Measurements from ENCODE around the gene CHCHD6.

Gene CHCHD6

GRCh38 chr3:126912491-126913195 lies 208.6 kb downstream of the CHCHD6 start:
- DNase-seq (no peak), ATAC-seq (replicated peaks) (no peak)
- H3K9me3 Mint-ChIP-seq = no peaks in the 10 kb centered on the region
- peaks cover 18% of the 10 kb centered on the region for H3K36me3 Mint-ChIP-seq (ENCODE audit: insufficient read depth)
- no peaks in the 10 kb centered on the region for H3K27me3 Mint-ChIP-seq
- H3K4me3 Mint-ChIP-seq = peak overlapping the region; percentile 73 to 74
- peaks cover 36 to 44% of the 10 kb centered on the region in 2 donors for H3K4me1 Mint-ChIP-seq (ENCODE audit: low read depth in 2 of 2)
- H3K27ac Mint-ChIP-seq = peak overlapping the region; percentile 81 to 84

- no peaks in the 10 kb centered on the region for H3K27me3 Mint-ChIP-seq
- DNase-seq (no peak), ATAC-seq (replicated peaks) (no peak)
- peak overlapping the region in 1 of 2 donors; percentile 22 for H3K4me3 Mint-ChIP-seq
- H3K27ac Mint-ChIP-seq = peak overlapping the region in 1 of 2 donors; percentile 51
- H3K9me3 Mint-ChIP-seq = no peaks in the 10 kb centered on the region
- peaks cover 35 to 43% of the 10 kb centered on the region in 2 donors for H3K4me1 Mint-ChIP-seq (ENCODE audit: low read depth in 2 of 2)
- peaks cover 18% of the 10 kb centered on the region for H3K36me3 Mint-ChIP-seq (ENCODE audit: insufficient read depth)
These were observed 209.5 kb downstream of the CHCHD6 start for GRCh38 chr3:126913524-126913923.

GRCh38 chr3:126914226-126914625 lies 210.2 kb downstream of the CHCHD6 start:
- Mint-ChIP-seq H3K4me1 (ENCODE audit: low read depth in 2 of 2) (peaks cover 30 to 36% of the 10 kb centered on the region in 2 donors), H3K27ac (no peak overlapping the region), H3K9me3 (no peaks in the 10 kb centered on the region), H3K36me3 (ENCODE audit: insufficient read depth) (peaks cover 18% of the 10 kb centered on the region), H3K27me3 (no peaks in the 10 kb centered on the region), H3K4me3 (no peak overlapping the region)
- DNase-seq (no peak), ATAC-seq (replicated peaks) (no peak)

- H3K27ac Mint-ChIP-seq = no peak overlapping the region
- H3K4me3 Mint-ChIP-seq = no peak overlapping the region
- ATAC-seq (replicated peaks) (no peak), DNase-seq (no peak)
- H3K4me1 Mint-ChIP-seq (ENCODE audit: low read depth in 2 of 2) = peaks cover 26 to 32% of the 10 kb centered on the region in 2 donors
- peaks cover 18% of the 10 kb centered on the region for H3K36me3 Mint-ChIP-seq (ENCODE audit: insufficient read depth)
- H3K27me3 Mint-ChIP-seq = no peaks in the 10 kb centered on the region
- no peaks in the 10 kb centered on the region for H3K9me3 Mint-ChIP-seq
These were observed 211.0 kb downstream of the CHCHD6 start for GRCh38 chr3:126915015-126915414.

GRCh38 chr3:126916546-126916945 lies 212.5 kb downstream of the CHCHD6 start:
- no peaks in the 10 kb centered on the region for H3K27me3 Mint-ChIP-seq
- peaks cover 12 to 18% of the 10 kb centered on the region in 2 donors for H3K4me1 Mint-ChIP-seq (ENCODE audit: low read depth in 2 of 2)
- no peak overlapping the region for H3K27ac Mint-ChIP-seq
- no peak overlapping the region for H3K4me3 Mint-ChIP-seq
- no peak for ATAC-seq (replicated peaks)
- no peak for DNase-seq
- no peaks in the 10 kb centered on the region for H3K9me3 Mint-ChIP-seq
- peaks cover 9% of the 10 kb centered on the region for H3K36me3 Mint-ChIP-seq (ENCODE audit: insufficient read depth)

- Mint-ChIP-seq H3K27ac (no peak overlapping the region), H3K9me3 (no peaks in the 10 kb centered on the region), H3K36me3 (ENCODE audit: insufficient read depth) (peaks cover 4% of the 10 kb centered on the region), H3K27me3 (no peaks in the 10 kb centered on the region), H3K4me3 (no peak overlapping the region), H3K4me1 (ENCODE audit: low read depth in 2 of 2) (peaks cover 5 to 10% of the 10 kb centered on the region in 2 donors)
- ATAC-seq (replicated peaks) (no peak), DNase-seq (no peak)
These were observed 213.3 kb downstream of the CHCHD6 start for GRCh38 chr3:126917232-126917804.

GRCh38 chr3:126918355-126918821 lies 214.3 kb downstream of the CHCHD6 start:
- no peak overlapping the region for H3K27ac Mint-ChIP-seq
- peaks cover 4% of the 10 kb centered on the region for H3K36me3 Mint-ChIP-seq (ENCODE audit: insufficient read depth)
- no peaks in the 10 kb centered on the region for H3K9me3 Mint-ChIP-seq
- H3K4me3 Mint-ChIP-seq = no peak overlapping the region
- H3K4me1 Mint-ChIP-seq (ENCODE audit: low read depth in 2 of 2) = peaks cover 0 to 8% of the 10 kb centered on the region in 2 donors
- no peak for ATAC-seq (replicated peaks)
- no peak for DNase-seq
- no peaks in the 10 kb centered on the region for H3K27me3 Mint-ChIP-seq

- no peak for DNase-seq
- Mint-ChIP-seq H3K27ac (no peak overlapping the region), H3K27me3 (no peaks in the 10 kb centered on the region), H3K4me3 (no peak overlapping the region), H3K9me3 (no peaks in the 10 kb centered on the region), H3K4me1 (ENCODE audit: low read depth in 2 of 2) (peaks cover 8 to 24% of the 10 kb centered on the region in 2 donors), H3K36me3 (ENCODE audit: insufficient read depth) (no peaks in the 10 kb centered on the region)
- ATAC-seq (replicated peaks) = no peak
These were observed 217.2 kb downstream of the CHCHD6 start for GRCh38 chr3:126921085-126921824.

- Mint-ChIP-seq H3K4me1 (ENCODE audit: low read depth in 2 of 2) (peaks cover 8 to 21% of the 10 kb centered on the region in 2 donors), H3K9me3 (no peaks in the 10 kb centered on the region), H3K27me3 (no peaks in the 10 kb centered on the region), H3K36me3 (ENCODE audit: insufficient read depth) (no peaks in the 10 kb centered on the region), H3K4me3 (no peak overlapping the region), H3K27ac (no peak overlapping the region)
- DNase-seq = no peak
- ATAC-seq (replicated peaks) = no peak
These were observed 218.4 kb downstream of the CHCHD6 start for GRCh38 chr3:126922466-126922865.

GRCh38 chr3:126923423-126923822 lies 219.4 kb downstream of the CHCHD6 start:
- Mint-ChIP-seq H3K27me3 (no peaks in the 10 kb centered on the region), H3K36me3 (ENCODE audit: insufficient read depth) (no peaks in the 10 kb centered on the region), H3K4me1 (ENCODE audit: low read depth in 2 of 2) (peaks cover 8 to 21% of the 10 kb centered on the region in 2 donors), H3K27ac (no peak overlapping the region), H3K4me3 (no peak overlapping the region), H3K9me3 (no peaks in the 10 kb centered on the region)
- no peak for ATAC-seq (replicated peaks)
- no peak for DNase-seq

GRCh38 chr3:126923895-126924294 lies 219.9 kb downstream of the CHCHD6 start:
- ATAC-seq (replicated peaks) (no peak), DNase-seq (no peak)
- Mint-ChIP-seq H3K27ac (no peak overlapping the region), H3K27me3 (no peaks in the 10 kb centered on the region), H3K4me3 (no peak overlapping the region), H3K4me1 (ENCODE audit: low read depth in 2 of 2) (peaks cover 8 to 21% of the 10 kb centered on the region in 2 donors), H3K36me3 (ENCODE audit: insufficient read depth) (no peaks in the 10 kb centered on the region), H3K9me3 (no peaks in the 10 kb centered on the region)

GRCh38 chr3:126924458-126924857 lies 220.4 kb downstream of the CHCHD6 start:
- no peak for DNase-seq
- no peak for ATAC-seq (replicated peaks)
- Mint-ChIP-seq H3K27me3 (no peaks in the 10 kb centered on the region), H3K27ac (peak overlapping the region in 1 of 2 donors; percentile 38), H3K36me3 (ENCODE audit: insufficient read depth) (no peaks in the 10 kb centered on the region), H3K9me3 (no peaks in the 10 kb centered on the region), H3K4me3 (no peak overlapping the region), H3K4me1 (ENCODE audit: low read depth in 2 of 2) (peaks cover 11 to 21% of the 10 kb centered on the region in 2 donors)

GRCh38 chr3:126925411-126926171 lies 221.6 kb downstream of the CHCHD6 start:
- H3K4me3 Mint-ChIP-seq = no peak overlapping the region
- ATAC-seq (replicated peaks) = no peak
- no peak for DNase-seq
- H3K4me1 Mint-ChIP-seq (ENCODE audit: low read depth in 2 of 2) = peaks cover 11 to 21% of the 10 kb centered on the region in 2 donors
- peak overlapping the region in 1 of 2 donors; percentile 12 for H3K27ac Mint-ChIP-seq
- H3K27me3 Mint-ChIP-seq = no peaks in the 10 kb centered on the region
- no peaks in the 10 kb centered on the region for H3K36me3 Mint-ChIP-seq (ENCODE audit: insufficient read depth)
- H3K9me3 Mint-ChIP-seq = no peaks in the 10 kb centered on the region
